Measurements from ENCODE around the gene IL17RB. TPM values are rescaled to one million over a fixed set of nuclear protein-coding genes. Genes with fewer than 3 reads are reported as not detected.

Gene IL17RB
- total RNA-seq, 1 experiment from 2014 or later = not detected

DNA sequence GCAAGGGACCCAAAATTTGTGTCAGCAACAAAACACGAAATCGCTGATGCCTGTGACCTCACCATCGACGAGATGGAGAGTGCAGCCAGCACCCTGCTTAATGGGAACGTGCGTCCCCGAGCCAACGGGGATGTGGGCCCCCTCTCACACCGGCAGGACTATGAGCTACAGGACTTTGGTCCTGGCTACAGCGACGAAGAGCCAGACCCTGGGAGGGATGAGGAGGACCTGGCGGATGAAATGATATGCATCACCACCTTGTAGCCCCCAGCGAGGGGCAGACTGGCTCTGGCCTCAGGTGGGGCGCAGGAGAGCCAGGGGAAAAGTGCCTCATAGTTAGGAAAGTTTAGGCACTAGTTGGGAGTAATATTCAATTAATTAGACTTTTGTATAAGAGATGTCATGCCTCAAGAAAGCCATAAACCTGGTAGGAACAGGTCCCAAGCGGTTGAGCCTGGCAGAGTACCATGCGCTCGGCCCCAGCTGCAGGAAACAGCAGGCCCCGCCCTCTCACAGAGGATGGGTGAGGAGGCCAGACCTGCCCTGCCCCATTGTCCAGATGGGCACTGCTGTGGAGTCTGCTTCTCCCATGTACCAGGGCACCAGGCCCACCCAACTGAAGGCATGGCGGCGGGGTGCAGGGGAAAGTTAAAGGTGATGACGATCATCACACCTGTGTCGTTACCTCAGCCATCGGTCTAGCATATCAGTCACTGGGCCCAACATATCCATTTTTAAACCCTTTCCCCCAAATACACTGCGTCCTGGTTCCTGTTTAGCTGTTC lies 35.0 kb upstream of the IL17RB start:
- no peak for DNase-seq (ENCODE audit: low read depth)

GRCh38 chr3:53812434-53812833 lies 33.9 kb upstream of the IL17RB start:
- no peak for DNase-seq (ENCODE audit: low read depth)

DNA sequence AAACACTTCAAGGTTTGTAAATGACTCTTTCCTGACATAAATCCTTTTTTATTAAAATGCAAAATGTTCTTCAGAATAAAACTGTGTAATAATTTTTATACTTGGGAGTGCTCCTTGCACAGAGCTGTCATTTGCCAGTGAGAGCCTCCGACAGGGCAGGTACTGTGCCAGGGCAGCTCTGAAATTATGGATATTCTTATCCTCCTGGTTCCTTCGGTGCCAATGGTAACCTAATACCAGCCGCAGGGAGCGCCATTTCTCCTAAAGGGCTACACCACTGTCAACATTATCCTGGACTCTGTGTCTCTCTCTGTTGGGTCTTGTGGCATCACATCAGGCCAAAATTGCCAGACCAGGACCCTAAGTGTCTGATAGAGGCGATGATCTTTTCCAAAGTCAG lies 33.1 kb upstream of the IL17RB start:
- DNase-seq (ENCODE audit: low read depth) = no peak

DNA sequence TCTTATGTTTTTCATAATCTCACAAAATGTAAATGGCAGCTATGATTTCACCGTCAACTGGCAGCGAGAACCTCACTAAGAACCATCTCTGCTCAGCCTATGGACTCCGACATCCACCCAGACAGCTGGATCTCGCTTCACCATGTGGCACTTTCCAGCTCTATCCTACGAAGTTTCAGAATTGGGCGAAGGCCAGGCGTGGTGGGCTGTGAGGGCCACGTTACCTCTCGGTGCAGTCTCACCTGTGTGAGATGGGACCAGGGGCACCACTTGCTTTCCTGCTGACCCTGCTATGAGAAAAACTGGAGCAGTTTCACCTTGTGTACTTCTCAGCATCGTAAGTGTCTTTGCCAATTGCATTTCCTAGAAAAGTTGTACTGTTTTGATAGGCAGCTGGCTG lies 32.5 kb upstream of the IL17RB start:
- DNase-seq (ENCODE audit: low read depth) = no peak

GRCh38 chr3:53815067-53815466 lies 31.3 kb upstream of the IL17RB start:
- no peak for DNase-seq (ENCODE audit: low read depth)

GRCh38 chr3:53815651-53816050 lies 30.7 kb upstream of the IL17RB start:
- no peak for DNase-seq (ENCODE audit: low read depth)

DNA sequence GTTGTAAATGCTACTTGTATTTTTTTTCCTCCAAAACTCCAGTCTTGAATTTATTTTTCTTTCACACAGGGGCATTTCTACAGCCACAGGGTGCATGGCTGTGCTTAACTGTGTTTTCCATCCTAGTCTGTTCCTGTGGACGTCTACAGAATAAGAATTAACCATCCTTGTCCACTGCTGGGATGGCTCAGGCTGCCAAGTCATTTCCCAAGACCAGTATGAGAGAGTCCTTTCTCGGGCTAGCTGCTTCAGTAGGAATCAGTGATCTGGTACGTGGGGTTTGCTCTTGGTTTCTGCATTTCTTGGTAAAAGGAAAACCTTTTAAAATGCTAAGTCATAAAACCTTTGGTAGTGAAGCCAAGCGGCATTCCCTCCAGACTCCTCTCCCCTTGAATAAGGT lies 29.9 kb upstream of the IL17RB start:
- no peak for DNase-seq (ENCODE audit: low read depth)

DNA sequence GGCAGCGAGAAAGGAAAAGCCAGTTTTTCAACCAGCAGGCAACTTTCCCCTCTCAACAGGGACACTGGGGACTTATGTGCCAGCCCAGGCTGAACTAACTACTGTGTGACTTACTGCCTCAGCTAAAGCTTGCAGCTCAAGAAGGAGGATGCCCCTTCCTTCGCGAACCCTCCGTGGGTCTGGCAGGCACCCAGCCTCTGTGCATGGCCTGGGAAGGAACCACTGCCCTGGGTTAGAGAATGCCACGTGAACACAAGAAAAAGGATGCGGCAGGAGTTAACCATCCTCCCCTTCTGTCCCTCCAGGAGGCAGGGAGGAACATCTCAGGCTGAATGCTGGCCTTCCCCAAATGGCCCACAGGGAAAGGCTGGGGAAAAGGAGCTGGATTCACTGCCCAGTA lies 29.2 kb upstream of the IL17RB start:
- DNase-seq (ENCODE audit: low read depth) = no peak

- DNase-seq (ENCODE audit: low read depth) = no peak
These were observed 28.6 kb upstream of the IL17RB start for GRCh38 chr3:53817809-53818208.

DNA sequence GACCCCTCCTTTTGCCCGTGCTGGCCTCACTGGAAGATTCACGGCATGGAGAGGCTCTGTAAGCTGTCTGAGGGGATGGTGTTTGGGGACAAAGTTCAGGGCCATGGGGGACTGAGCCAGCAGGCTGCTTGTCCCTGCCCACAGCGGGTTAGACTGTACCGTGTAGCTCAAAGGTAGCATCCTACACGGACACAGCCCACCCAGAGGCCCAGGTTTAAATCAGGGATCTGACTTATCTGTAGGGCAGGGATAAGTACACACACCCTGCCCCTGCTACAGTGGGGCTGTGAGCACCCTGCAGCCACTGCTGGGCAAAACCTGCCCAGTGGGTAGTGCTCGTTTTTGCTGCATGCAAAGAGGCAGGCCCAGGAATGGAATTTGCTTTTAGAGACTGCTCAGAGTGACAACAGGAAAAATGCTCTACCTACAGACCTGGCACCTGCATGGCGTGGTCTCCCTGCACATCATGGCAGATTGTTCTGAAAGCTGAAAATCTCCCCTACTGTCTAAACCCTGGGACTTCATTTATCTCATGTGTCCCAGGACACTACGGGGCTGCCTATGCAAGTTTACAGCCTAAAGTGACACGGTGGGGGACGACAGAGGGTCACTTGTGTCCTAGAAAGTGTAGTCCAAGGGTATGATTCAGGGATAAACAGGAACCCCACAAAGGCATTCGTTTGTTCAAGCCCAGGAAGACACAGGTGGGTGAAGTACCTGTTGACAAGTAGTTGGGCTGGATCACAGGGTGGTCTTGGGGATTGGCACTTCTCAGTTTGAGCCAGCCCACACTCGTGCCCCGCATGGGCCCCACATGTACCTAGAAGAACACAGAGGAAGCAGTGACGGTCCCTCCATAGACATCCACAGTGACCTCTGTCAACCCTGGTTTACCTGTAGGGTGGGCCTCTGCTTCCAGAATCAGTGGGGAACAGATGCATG lies 27.9 kb upstream of the IL17RB start:
- DNase-seq (ENCODE audit: low read depth) = no peak

GRCh38 chr3:53819163-53819868 lies 27.1 kb upstream of the IL17RB start:
- DNase-seq (ENCODE audit: low read depth) = no peak

DNA sequence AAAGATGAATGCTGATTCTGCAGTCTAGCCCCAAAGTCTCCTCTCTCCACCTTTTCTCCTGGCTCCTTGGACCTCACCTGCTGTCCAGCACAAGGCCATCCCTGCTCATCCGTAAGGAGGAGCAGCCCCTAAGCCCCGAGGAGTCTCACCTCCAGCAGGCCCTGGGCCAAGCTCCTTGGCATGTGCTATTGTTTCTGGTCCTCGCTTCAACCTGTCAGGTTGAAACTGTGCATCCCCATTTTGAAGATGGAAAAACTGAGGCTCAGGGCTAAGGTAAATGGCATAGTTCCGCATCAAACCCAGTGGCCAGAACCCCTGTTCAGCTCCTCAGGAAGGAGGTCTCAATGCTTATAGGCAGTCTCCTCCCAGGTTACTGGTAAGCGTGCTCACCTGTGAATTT lies 26.3 kb upstream of the IL17RB start:
- DNase-seq (ENCODE audit: low read depth) = no peak

- no peak for DNase-seq (ENCODE audit: low read depth)
These were observed 25.4 kb upstream of the IL17RB start for GRCh38 chr3:53820756-53821580.

GRCh38 chr3:53821631-53822121 lies 24.7 kb upstream of the IL17RB start:
- peak; percentile 34 for DNase-seq (ENCODE audit: low read depth)

DNA sequence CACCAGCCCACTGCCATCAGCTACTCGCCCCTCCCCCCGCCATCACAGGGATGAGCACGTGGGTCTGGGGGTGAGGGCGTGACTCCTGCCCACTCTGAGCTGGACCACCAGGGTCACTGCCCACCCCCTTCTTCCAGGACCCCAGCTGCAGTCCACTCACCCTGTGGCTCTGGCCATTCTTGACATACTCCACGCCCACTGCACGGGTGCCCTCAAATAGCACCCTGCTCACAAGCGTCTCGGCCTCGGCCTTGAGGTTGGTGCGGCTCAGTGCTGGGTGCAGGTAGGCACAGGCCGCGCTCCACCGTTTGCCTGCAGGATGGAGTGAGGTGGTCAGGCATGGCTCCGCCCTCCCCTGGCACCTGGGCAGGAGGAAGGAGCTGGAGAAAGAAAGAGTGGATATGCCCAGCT lies 24.0 kb upstream of the IL17RB start:
- DNase-seq (ENCODE audit: low read depth) = no peak

- DNase-seq (ENCODE audit: low read depth) = no peak
These were observed 23.1 kb upstream of the IL17RB start for GRCh38 chr3:53823026-53823955.

DNA sequence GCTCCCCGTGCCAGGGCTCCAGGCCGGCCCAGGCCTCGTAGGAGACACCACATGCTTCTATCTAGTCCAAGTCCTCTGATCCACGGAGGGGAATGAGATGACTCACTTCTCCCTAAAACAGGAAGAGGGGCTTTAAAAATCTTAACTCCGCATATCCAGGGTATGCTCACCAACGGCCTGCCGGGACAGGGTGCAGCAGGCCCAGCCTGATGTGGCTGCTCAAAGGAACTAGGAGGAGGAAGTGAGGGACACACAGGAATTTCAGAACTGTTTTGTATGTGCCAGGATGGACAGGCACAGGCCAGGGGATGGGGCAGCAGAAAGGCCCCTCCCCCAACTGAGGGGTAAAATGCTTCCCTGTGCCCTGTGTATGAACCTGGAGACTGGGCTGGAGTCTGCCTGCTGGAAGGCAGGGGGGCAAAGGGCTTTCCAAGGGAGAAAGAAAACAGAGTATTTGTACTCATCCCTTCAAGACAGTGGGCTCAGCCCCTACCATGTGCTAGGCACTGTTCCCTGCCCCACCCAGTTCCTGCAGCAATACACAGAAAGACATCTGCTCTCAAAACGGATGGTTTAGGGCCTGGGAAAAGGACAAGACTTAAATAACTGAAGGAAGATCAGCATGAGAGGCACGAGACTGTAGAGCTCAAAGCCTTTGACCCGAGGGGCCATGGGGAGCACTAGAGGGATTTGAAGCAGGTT lies 22.3 kb upstream of the IL17RB start:
- DNase-seq (ENCODE audit: low read depth) = no peak

DNA sequence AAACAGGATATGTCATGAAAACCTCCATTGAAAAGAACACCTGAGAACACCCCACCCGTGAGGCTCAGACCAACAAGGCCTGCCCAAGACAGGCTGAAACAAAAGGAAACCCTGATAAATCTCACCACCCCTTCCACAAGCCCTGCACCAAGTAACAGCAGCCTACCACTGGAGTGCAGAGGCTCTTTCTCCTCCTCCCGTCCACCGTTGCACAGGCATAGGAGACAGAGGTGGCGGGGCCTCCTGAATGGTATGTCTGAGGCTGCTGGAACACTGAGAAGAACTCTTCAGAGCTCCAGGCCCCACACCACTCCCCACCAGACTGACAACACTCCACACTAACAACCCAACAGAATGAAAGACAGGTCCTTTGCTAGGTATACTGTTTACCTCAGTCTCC lies 21.6 kb upstream of the IL17RB start:
- no peak for DNase-seq (ENCODE audit: low read depth)

DNA sequence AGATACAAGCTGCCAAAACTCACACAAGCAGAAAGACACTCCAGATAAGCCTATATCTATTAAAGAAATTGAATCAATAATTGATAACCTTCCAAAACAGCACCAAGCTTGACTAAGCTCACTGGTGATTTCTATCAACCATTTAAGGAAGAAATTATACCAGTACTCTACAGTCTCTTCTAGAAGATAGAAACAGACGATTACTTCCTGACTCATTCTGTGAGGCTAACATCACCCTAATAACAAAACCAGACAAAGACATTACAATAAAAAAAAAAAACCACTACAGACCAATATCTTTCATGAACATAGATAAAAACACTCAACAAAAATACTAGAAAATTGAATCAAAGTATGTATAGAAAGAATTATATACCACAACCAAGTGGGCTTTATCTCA lies 20.3 kb upstream of the IL17RB start:
- DNase-seq (ENCODE audit: low read depth) = no peak
